ENCODE results near the gene PWWP2B.

The PWWP2B gene

DNA sequence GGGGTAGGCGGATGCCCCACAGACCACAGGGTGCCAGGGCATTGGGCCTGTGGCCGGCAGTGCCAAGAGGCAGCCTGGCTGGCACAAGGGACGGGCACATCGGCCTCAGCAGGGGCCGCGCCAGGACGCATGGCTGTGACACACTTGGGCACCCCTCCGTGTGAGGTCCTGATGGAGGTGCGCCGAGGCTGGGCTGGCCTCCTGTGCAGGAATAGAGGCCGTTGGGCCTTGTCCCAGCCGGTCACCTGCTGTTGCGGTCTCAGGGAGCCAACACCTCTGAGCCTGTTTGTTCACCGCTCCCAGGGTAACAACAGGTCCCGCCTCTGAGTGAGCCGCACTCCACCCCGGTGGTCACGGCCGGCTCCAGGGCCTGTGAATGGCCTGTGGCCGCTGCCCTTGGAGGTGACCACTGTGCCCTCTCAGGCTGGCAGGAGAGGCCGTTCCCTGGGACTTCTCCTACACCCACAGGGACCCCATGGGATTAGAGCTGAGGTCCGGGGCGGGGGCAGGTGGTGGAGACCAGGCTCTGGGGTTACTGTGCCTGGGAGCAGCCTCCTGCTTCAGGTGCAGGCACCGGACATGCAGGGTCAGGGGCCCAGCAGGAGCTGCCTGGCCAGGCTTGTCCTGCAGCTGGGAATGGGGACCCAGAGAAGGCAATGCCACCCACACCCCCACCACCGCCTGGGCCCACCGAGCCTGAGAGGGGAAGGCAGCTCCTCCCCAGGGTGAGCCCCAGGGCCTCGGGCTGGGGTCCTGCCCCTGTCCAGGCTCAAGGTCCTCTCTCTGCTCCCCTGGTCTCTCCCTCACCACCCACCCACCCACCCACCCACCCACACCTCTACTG lies 12.0 kb downstream of the PWWP2B start:
- DNase-seq = no peak

DNA sequence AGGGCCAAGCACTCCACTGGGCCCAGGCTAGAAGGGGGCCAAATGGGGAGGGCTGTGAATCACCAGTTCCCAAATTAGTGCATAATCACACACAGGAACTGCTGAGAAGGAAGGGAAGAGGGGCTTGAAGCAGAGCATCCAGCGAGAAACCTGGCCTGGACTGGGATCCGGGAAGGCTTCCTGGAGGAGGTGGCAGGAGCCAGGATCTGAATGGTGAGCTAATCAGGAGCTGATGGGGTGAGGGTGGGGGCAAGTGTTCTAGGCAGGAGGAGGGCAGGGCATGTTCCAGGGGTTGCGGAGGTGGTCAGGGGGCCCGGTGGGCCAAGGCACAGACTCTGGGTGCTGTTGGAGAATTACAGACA lies 12.6 kb downstream of the PWWP2B start:
- DNase-seq = no peak

DNA sequence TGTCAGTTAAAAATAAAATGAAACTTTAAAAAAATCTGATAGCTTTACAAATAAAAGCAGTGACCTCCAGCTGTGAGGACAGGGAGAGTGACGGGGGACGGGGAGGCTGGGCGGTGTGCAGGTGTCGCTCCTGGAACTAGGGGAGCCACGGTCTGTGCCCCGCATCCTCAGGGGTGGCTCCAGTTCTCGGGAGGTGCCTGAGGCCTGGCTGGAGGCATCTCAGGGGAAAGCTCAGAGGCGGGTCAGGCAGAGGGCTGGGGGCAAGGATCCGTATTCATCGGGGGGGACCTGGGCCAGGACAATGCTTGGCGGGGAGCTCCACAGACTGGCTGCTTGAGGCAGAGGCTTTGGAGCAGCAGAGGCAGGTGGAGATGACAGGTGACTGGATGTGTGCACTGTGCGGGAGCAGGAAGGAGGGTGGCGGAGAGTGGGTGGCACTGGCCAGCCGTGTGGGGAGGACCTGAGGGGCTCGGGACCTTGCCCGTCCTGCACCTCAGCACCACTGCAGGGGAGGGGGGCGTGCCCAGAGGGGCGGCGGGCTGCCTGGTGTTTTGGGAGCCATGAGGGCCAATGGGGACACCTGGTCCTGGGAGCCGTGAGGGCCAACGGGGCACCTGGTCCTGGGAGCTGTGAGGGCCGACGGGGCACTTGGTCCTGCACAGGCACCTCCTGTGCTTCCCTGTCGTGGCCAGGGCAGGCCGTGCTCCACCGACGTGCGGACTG lies 13.2 kb downstream of the PWWP2B start:
- DNase-seq = no peak

DNA sequence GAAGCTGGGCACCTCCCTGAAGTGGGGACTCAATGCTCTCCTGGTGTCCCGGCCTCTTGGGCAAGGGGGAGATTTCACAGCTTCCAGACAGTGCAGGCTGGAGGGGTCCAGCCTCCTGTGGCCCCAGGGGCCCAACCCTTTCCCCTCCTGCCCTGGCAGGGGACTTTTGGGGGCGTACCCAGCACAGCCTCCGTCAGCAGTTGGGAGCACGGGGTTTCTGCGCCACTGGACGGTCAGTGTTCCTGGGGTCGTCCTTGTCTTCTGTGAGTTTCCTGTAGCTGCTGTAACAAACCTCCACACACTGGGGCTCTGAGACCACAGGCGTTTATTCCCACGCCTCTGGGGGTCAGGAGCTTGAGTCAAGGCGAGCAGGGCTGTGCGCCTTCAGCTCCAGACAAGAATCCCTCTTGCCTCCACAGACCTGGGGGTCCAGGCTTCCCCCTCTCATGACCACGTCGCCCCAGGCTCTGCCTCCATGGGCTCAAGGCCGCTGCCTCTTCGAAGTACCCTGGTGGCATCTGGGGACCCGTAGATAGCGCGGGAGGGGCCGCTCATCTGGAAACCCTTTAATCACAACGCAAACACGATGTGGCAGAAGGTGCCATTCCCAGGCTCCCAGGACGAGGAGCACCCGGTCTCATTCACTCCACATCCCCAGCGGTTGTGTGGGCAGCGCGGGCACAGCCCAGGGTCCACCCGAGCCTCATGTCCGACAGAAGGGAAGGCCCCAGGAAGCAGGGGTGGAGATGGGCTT lies 14.0 kb downstream of the PWWP2B start:
- DNase-seq = no peak

DNA sequence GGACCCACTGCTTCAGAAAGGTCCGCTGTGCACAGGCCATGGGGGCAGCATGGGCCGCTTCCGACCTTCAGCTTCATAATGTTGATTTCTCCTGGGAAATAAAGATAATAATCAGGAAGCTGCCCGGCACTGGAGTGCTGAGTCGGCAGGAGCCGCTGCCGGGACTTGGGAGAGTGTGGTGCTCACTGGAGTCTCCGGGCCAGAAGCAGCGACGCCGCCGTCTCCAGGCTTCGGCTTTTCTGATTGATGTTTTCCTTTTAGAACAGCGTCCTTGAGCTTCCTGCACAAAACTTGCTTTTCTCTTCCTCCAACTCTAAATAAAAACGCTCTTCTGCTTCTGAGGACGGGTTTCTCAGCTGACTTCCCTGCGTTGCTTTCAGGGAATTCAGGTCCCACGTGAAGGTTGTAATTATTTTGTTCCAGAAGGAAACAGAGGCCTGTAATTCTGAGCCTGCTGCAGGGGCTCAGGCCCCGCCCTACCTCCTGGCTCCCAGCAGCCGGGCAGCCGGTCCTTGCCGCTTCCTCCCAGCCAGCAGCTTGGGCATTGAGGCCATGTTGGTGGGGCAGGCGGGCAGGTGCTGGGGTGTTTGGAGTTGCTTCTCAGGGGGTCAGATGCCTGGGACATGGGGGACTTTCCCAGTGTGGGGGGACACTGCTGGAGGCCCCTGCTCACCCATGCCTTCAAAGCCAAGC lies 14.7 kb downstream of the PWWP2B start:
- DNase-seq = no peak

DNA sequence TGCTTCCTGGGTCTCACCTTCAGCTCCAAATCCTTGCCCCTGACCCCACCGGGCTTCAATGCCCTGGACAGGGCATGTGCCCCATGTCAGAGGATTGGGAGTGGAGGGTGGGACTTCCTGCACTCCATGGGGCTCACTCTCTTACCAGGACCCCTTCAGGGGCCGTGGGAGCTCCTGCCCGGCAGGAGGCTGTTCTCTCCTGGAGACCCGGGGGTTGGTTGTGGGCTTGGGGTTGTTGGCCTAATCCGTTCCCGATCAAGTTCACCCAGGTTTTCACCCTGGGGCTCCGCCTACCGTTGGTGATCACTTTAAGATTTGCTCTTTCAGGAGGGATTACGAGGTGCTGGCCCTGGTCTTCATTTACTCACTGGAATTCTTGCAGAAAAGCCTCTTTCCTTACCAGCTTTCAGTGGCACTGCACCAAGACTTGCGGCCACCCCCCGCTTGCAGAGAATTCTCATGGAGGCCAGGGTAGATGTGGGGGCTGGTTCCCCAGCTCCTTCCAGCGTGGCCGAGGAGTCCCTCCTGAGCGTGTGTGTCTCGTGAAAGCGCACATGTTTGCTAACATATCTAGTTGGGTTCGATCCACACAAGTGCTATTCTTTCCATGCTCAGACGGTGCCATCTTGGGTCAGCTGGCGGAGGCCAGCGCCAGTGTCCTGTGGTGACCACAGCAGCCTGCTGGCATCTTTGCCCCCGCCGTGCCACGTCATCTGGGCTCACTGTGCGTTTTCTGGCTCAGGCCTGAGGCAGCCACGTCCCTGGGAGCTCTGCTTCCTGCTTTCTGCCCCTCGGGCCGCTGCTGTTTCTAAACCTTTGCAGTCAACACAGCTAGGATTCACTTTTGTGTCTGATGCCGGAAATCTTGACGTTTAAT lies 15.6 kb downstream of the PWWP2B start:
- no peak for DNase-seq

DNA sequence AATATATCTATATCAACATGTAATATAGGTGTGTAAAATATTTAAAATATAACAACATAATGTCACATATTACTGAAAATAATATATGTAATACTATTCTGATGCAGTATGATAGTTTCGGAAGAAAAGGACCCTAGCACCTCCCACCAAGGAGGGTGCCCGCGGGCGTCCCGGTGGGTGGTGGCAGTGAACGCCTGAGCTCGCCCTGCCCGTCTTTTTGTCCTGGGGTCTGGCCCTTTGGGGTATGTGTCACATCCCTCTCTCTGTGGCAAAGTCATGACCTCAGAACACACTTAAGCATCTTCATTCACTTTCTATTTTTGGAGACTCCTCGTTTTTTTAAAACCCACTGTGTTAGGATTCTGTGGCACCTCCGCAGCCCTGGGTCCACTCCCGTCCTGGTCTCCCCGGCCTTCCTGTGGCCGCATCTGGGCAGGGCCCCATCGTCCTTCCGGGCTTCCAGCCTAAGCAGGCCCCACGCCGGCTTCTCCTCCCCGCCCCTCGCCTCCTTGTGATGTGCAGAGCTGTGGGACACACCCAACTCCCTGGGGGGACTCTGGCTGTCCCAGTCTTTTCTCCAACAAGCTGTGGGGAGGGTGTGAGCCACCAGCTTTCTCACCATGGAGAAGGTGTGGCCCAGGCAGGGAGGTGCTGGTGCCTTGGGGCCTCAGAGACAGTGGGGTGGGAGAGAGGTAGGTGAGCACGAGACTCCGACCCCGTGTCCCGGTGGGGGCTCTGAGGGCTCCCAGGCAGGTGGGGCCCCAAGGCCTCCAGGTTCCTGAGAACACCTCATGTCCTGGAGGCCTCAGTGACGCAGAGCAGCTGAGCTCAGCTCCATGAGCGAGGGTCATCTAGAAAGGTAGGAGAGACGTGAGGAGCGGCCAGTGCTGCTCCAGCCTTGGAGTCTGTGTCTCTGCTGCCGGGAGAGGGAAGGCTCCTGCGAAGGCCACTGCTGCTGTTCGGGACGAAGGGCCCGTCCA lies 16.5 kb downstream of the PWWP2B start:
- DNase-seq = no peak

DNA sequence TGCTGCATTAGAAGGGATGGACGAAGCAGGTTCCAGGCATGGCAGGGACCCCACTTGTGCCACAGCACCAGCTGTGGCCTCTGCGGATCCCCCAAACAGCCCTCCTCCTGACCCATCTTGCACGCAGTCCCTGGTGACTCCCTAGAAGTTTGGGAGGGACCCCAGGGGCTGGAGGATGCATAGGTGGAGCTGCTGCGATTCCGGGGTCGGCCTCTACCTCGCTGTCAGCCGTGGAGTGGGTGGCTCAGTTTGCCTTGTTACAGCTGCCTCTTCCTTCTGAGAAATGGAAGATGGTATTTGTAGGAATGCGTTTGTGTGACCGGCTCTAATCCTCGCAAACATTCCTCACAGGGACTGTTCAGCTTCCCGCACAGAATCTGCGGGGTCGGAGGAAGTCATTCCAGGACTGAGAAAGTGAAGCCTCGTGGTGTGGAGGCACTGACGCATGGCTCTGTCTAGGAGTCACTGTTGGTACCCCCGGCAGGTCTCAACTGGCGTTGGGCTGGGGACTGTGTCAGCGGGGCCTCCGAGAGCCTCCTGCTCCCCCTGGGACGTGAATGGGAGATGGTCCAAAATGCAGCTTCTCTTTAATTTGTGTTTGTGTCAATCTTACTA lies 17.5 kb downstream of the PWWP2B start:
- DNase-seq = no peak

DNA sequence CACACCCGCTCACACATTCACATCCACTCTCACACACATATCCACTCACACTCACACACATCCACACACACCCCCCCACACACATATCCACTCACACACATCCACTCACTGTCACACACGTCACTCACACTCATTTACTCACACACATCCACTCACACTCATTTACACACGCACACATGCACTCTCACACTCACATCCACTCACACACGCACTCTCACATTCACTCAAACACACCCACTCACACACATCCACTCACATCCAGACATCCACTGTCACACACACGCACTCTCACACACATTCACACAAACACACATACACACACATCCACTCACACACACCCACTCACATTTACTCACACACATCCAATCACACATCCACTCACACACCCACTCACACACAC lies 18.3 kb downstream of the PWWP2B start:
- DNase-seq = no peak

DNA sequence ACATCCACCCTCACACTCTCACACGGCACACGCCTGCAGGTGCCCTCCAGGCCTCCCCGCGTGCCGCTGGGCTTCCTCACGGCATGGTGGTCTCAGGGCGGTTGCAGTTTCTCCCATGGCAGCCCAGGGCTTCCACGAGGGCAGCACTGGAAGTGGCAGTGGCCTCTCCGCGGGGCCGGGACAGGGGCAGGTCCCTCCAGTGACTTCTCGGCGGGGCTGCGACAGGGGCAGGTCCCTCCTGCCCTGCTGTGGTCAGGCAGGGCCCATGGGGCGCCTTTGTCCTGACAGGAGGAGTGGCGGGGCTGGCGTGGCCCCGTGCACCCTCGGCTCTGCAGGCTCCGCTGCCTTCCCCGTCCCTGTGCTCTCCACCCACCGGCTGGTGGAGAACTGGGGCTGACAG lies 19.0 kb downstream of the PWWP2B start:
- DNase-seq = no peak

DNA sequence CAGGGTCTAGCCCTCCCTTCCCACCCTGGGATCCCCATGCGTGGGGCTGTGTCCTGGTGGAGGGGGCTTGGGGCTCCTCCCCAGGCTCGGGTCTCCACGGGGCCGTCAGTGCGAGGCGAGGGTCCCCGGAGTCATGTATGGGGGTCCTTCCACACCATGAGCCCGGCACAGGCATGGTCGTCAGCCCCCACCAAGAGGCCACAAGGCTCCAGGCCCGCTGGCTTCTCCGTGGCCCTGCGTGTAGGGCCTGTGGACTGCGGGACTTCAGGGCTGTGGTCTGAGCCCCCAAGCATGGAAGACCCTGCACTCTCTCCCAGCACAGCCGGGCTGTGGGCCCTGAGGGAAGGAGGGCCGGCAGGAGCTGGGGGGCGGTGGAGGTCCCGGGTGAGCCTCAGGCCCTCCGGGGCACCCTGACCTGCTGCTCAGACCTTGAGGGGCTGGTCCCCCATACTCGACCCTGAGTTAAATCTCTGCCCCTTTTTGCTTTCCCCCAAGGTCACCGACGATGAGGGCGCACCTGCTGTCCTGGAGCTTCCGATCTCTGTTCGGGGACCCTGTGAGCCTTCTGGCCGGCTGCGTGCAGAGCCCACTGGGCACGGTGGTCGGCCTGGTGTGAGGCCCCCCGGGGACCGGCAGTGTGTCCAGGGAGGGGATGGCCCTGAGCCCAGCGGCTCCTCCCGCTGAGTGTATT lies 19.7 kb downstream of the PWWP2B start:
- no peak for DNase-seq

DNA sequence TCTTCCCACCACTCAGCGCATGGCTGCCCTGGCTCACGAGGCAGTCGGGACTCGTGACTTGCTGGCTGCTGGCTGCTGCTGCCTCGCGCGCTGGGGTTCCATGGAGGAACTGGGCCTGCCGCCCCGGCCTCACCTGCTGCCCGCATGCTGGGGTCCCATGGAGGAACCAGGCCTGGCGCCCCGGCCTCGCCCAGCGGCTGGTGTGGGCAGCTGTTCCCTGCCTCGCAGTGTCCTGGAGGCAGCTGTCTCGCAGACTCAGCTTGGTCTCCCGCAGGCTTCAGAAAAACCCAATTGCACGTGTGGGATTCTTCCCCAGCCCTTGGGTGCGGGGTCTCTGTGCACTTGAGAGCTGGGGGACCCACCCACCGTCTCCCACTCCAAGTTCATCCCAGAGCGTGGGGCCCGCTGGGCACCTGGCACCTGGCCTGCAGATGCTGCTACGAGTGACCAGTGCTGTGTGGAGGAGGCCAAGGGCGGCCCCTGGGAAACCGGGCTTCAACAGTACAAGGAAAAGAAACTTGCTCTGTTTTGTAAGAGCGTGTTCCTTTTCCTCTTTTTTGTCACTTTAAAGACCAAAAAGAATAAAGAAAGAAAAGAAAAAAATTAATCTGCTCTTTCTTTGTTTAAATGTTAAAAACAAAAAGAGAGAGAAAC lies 20.4 kb downstream of the PWWP2B start:
- DNase-seq = no peak

DNA sequence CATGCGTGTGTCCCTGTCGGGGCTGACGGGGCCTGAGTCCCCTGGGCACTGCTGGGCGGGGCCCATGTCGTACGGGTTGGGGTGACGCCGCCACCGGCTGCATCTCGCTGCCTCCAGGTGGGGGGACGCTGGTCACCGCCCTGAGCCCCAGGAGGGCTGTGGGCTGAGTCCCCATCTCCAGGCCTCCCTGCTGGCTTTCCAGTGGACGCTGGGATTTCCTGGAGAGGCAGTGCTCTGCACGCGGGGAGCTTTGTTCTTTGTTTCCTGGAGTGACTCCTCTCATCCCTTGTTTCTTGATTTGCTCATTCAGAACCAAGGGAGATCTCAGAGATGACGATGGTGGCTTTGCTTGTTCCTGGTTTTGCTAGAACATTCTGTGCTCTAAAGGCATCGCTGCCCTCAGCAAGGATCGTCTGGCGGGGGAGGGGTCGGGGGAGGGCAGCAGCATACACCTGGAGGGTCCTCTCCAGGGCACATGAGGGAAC lies 21.0 kb downstream of the PWWP2B start:
- no peak for DNase-seq

DNA sequence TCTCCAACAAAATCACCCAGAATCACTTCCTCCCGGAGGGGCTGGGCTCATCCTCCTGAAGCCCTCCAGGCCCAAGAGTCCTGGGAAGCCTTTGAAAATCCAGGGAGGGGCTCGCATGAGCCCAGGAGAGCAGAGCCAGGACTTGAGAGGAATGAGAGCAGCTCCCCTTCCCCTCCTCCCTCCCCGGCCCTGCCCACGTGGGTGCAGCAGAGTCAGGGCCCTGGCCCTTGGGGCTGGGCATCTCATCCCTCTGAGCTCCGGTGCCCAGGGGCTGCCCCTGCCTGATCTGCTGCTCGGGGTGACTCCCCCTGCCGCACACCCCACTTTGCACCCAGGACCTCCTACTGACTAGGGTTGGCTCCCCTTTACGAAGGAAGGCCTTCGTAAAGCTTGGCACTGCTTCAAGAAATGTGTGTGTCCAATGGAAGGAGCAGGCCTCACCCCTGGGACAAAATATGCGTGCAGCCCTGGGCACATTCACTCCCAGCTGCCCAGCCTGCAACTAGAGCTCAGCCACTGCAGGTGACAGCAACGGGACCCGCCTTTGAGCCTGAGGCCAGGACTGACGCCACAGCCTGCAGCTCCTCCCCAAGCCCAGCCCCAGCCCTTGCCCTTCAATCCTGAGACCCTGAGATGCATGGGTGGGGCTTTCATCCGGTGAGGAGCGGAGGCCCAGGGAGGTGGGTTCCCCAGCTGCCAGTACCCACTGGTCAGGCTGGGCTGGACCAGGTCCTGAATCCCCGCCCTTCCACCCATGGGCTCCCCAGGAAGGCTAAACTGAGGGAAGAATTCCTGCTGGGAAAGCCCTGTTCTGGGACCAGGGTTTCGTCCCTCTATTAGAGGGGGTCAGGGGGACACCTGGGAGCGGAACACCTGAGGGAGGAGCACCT lies 21.8 kb downstream of the PWWP2B start:
- DNase-seq = no peak

DNA sequence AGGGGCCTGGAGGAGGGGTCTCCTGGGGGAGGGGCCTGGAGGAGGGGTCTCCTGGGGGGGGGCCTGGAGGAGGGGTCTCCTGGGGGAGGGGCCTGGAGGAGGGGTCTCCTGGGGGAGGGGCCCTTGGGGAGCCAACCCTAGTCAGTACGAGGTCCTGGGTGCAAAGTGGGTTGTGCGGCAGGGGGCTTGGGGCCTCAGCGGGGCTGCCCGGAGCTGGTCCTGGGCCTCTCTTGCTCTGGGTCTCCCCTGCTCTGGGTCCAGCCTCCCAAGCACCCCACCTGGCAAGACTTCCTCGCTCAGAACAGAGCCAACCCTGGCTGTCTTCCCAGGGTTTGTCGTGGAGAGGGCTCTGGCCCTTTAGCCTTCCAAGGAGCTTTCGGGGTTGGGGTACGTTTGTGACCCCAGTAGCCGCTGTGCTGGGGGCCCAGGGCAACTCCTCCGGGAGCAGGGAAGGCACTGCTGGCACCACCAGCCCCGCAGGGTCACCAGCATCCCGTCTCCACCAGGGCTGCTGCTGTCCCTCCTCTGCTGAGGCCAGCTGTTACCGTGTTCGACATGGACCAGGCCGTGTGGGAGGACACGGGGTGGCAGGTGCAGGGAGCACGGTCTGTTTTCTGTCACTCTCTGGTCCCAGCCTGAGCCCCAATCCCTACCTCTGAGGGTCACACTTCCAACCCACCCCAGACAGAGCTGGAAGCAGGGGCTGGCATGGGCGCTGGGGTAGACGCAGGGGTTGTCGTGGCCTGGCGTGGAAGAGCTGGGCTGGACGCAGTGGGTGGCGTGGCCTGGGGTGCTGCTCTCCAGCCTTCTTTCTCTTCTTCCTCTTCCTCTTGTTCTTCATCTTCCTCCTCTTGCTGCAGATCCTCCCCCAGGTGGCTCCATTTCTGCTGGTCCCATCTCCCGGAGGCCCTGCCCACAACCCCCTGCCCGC lies 22.8 kb downstream of the PWWP2B start:
- DNase-seq = no peak

DNA sequence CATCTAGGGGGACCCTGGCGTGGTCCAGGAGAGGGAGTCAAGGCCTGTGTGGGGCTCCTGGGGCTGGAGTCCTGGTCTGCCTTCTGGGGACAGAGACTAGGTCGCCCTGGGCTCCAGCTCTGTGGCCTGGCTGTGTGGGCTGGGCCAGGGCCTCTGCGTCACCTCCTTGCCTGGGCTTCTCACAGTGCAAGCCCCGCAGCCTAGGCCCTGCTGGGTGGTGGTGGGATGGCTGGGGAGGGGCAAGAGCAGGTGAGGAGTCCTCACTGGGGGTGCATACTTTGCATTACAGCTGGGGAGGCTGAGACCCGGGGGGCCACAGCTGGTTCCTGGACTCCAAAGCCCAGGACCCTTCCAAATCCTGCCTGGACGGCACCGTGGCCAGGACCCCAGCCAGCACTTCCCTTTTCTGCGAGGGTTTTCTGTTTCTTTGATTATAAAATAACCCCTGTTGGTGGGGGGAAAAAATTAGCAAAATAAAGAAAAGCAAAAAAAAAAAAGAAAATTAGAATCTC lies 23.5 kb downstream of the PWWP2B start:
- no peak for DNase-seq

Measured in hippocampal formation (tissue), 2 donors.